Medulla oblongata (tissue), 1 donor: ENCODE measurements around the gene KRT23.

ENCODE experiments used
- DNase-seq: peaks from one replicate; pipeline ENCODE4 v3.0.0-alpha.2; 2015; ENCODE audit errors: extremely low spot score

The KRT23 gene

GRCh38 chr17:40909755-40910154 is 27.7 kb downstream of the KRT23 start:
- no peak for DNase-seq

DNA sequence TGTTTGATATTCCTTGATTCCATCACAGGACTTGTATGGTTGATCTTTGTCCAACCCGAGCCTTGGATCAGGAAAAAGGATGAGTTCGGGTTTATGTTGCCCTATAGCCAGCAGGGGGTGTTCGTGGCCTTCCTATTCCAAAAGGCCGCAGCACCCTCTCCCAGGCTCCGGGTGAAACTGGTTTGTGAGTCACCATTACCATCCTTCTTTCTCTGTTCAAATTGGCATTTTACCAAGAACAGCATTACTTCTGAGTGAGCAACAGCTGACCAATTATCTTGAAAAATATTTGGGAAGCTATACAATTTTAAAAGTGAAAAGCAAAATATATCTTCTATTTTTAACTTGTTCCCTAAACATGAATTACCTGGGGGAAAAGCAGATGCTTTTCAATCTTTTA is 28.1 kb downstream of the KRT23 start:
- DNase-seq: peak; percentile 89

DNA sequence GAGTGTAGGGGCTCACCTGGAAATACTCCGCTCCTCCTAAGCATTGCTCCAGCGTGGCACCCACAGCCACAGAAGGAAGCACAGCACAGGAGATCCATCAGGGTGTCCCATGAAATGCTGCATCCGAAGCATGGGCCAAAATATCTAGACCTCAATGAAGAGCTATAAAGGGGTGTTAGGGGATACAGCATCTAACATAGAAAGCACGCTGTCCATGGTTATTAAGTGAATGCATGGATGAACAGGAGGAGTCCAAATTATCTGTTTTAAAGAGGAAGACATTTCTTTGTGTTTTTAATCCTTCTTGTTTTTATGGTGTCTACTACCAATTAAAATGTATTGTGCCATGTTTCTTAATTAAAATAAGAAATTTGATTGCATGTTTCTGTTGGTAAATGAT is 30.8 kb downstream of the KRT23 start:
- no peak for DNase-seq

GRCh38 chr17:40905370-40905769 is 32.1 kb downstream of the KRT23 start:
- DNase-seq: no peak

DNA sequence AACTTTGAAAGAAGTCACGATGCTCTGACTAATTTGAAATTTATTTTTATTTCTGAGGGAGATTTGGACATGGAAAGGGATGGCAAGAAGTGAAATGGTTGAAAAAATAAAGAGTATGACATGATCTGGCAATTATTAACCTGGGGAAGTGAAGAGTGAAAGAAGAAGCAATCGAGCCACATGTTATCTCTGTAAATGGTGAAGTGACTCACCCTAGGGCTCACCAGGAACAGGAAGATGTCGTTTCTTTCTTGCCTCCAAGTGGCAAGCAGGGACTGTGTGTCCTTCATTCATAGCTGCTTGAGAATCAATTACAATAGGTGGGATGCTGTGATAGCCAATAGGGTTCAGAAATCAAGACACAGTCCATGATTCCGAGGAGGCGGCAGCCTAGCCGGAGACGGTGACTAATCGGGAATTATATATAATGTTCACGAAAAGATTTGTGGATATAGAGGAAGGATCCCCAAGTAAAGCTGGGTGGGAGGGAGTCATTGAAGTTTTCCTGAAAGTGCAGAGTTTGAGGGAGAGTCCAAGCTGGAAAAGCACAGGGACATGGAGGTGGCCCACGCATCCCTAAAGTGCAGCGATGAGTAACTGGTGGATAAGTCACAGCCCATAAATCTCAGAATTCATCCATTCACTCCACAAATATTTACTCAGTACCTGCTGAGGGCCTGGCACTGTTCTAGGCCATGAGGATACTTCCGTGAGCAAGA is 34.2 kb downstream of the KRT23 start:
- DNase-seq: peak; percentile 13

GRCh38 chr17:40902498-40902897 is 34.9 kb downstream of the KRT23 start:
- no peak for DNase-seq

DNA sequence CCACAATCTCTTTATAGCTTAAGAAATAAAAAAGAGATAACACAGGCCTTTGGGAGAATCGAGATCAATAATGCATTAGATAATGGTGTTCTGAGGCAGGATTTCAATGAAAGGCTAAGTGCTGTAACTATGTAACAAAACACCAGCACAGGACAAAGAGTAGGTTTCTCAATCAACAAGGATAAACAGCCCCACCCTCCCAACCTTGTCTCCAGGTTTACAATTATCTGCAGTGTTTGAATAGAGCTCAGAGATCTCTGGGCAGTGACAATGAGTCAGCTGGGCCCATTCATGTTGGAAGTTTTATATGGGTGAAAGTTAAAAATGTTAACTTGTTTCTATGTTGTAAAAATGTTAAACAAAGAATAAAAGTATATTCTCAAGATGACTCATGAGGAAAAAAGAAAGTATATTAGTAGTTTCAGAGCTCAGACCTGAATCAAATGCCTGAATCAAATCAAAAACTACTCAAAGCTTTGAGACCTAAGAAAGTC is 35.4 kb downstream of the KRT23 start:
- DNase-seq: no peak

- DNase-seq: no peak
Observed at GRCh38 chr17:40900809-40901356, 36.6 kb downstream of the KRT23 start.

DNA sequence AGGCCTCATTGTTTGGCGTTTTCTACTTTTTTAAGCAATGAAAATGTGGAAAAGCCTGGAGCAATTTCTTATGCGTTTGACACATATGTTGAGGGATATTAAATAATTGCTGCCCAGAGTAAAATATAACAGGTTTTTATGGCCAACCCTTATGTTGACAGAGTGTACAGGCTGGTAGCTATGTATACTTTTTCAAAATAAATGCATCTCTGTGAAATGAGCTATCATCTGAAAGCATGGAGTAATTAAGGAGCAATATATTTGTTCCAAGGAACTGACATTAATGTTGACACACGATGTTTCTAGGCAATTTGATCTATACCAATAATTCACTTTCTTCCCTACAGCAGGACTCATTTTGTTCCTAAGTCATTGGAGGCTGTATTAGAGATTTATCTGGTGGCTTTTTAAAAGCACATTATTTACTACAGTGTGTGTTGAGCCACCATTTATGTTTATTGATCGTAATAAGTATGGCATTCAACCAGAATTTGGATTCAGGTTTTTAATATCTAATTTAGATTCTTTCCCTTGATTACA is 40.5 kb downstream of the KRT23 start:
- no peak for DNase-seq

- no peak for DNase-seq
Observed at GRCh38 chr17:40895106-40895730, 42.2 kb downstream of the KRT23 start.

- no peak for DNase-seq
Observed at GRCh38 chr17:40888196-40888720, 49.2 kb downstream of the KRT23 start.

GRCh38 chr17:40886090-40886489 is 51.4 kb downstream of the KRT23 start:
- no peak for DNase-seq

DNA sequence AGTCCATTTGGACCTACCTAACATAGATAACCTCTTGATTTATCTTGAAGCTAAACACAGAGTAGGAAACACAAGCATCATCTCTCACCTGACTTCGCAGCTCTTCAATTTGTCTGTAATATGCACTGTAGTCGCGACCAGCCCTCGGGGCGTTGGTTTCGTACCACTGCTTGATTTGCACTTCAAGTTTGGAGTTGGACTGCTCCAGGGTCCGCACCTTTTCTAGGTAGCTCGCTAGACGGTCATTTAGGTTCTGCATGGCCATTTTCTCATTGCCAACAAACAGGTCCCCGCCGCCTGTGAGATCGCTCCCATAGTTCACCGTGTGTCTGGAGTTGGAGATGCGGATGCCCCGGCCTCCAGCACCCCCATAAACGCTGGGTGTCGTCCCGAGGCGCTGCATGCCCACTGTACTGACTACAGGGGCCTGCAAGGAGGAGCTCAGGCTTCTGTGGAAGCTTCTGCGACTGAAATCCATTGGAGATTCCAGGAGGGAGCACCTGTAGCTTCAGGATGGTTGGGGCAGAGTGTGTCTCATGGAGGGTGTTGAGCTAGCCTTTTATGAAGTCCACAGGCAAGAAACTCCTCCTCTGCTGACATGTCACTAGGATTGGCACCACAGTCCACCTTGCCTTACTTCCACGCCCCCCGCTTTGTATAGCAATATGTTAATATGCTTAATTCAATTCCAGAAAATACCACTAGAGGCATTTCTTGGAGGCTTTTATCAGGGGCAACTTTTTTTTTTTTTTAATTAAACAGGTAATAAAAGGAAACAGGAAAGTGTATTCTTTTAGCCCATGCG is 52.5 kb downstream of the KRT23 start, which contains the start of gene KRT20:
TSS of gene KRT20 (minus strand) at position 535 of the 805 bp plus-strand sequence. CDS start at position 478, 57 bp downstream.
- no peak for DNase-seq

DNA sequence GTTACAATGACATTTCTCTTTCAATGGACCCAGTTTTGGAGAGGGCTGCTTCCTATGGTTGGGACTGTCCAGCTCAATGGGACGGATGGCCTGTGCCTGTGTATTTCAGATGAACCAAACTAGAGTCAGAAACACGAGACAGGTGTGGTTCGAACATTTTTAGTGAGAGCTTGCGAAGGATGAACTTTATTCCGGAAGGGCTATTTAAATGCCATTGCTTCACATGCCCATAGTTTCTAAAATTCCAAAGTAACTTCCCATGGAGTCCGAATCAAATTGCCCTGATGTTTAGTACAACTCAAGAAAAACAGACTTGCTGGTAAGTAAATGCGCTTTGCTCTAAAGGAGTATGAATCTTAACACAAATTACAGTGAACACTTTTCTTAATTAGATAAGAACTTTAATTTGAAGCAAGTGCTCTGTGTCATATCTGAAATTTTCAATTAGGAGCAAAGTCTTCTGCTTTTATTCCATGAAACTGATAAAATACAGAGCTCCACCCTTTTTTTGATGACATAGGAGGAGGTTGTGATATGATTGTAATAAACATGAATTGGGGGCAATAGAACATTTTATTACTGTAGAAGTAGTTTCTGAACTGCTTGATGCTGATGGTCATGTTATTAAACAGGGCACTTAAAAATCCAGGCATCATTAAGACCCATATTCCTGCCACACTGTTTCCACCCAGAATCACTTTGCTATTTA is 53.7 kb downstream of the KRT23 start:
- no peak for DNase-seq

- DNase-seq: no peak
Observed at GRCh38 chr17:40883031-40883430, 54.4 kb downstream of the KRT23 start.

DNA sequence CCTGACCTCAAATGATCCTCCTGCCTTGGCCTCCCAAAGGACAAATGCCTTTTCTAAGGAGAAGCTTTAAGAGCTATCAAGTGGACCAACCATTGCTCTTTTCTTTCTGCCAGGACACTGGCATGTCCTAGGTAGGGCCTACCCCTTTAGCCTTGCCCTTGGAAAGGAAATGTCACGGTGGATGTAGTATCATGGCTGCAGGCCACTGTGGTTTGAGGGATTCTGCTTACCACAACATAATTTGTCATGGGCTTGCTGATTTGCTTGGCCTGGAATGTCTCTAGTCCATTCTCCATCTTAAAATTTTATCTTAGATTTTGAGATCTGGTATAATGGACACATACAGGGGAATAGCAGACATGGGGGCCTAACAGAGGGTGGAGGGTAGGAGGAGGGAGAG is 58.4 kb downstream of the KRT23 start:
- no peak for DNase-seq

- DNase-seq: no peak
Observed at GRCh38 chr17:40878044-40878443, 59.4 kb downstream of the KRT23 start.

GRCh38 chr17:40873801-40874200 is 63.6 kb downstream of the KRT23 start:
- DNase-seq: no peak

DNA sequence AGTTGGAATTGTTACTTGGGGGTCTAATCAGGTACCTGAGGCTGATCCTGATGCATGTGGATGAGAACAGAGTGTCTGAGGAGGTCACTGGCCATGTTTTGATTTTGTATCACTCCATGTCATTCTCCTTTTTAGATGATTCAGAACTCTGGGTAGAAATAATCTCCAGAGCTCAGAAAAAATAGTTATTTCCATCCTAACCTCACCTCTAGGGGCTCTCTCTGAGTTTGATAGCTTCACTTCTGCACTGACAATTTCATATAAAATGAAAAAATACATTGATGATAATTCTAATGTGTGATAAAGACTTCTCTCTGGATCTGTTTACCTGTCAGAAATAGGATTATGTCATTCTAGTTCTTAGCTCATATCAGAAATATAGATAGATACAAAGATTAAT is 64.2 kb downstream of the KRT23 start:
- DNase-seq: no peak
